NT2/D1 (cell line): ENCODE data around the gene GJB1.

ENCODE experiments used
- SUZ12 ChIP-seq: IDR thresholded peaks from 2 replicates; pipeline ENCODE4 v1.6.1; 2011; ENCODE audit not compliant: insufficient read length, insufficient read depth; ENCODE audit errors: extremely low read depth
- YY1 ChIP-seq: IDR thresholded peaks from 2 replicates; pipeline ENCODE4 v1.6.1; 2011; ENCODE audit not compliant: insufficient read length, insufficient read depth
- ZNF274 ChIP-seq: IDR thresholded peaks from 2 replicates; pipeline ENCODE4 v1.6.1; 2011; ENCODE audit warnings: mild to moderate bottlenecking, low read depth, low read length

DNA sequence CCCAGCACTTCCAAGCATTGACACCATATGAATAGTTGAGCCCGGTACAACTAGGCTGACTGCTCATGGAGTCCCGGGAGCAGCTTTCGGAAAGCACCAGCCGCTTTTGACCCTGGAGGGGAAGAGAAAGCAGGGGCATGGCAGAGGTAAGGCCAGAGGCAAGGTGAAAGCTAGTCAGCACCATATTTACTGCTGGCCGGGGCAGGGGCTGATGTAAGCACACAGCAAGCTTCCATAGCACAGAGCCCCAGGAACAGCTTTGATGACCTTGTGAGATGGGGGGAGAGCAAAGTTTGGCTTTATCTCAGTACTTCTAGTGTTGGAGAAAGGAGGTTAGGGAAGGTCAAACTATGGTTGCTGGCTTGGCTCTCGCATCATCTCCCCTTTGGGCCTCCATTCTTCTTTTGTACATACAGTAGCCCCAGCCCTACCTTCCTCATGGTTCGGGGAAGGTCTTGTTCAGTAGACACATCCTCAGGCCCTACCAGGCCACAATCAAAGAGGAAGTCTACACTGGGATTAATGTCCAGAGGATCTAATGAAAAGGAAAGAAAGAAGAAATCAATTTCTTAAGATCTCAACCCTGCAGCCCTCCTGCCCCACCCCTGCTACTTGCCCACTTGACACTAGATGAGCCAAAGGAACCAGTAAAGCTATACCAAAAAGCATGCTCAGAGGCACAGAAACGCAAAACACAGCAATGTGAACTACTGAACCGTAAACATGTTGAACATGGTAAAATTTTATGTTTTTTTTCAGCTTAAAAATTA lies 21.5 kb downstream of the GJB1 start:
- TF ChIP-seq ZNF274 (no peak), YY1 (no peak), SUZ12 (no peak)
